Right atrium auricular region (tissue), 2 donors: Measurements from ENCODE around the gene JAKMIP1. TPM values are rescaled to one million over a fixed set of nuclear protein-coding genes. Genes with fewer than 3 reads are reported as not detected.

Experiments
- DNase-seq: peaks from one replicate; pipeline ENCODE4 v3.0.0-alpha.2; 2019; ENCODE audit warnings: low spot score
- H3K27ac ChIP-seq, 2 donors: fragments of 200-600 bp; sonication (generic); 1 replicate in 1 of 2; 2 replicates in 1 of 2; pipeline ENCODE4 v1.5.1; 2016 to 2019
- H3K27me3 ChIP-seq, 2 donors: fragments of 200-600 bp; sonication (generic); one replicate each; pipeline versions ENCODE4 v1.5.1 to v1.6.0; 2017 to 2019
- H3K36me3 ChIP-seq: fragments of 200-600 bp; sonication (generic); one replicate; pipeline ENCODE4 v1.5.1; 2016
- H3K4me1 ChIP-seq, 2 donors: fragments of 200-600 bp; sonication (generic); one replicate each; pipeline versions ENCODE4 v1.5.1 to v1.6.0; 2017 to 2019
- H3K4me3 ChIP-seq, 2 donors: fragments of 200-600 bp; sonication (generic); 1 replicate in 1 of 2; 2 replicates in 1 of 2; pipeline ENCODE4 v1.5.1; 2017 to 2019; ENCODE audit warnings: mild to moderate bottlenecking in 1 of 2, moderate library complexity in 1 of 2
- H3K9me3 ChIP-seq, 2 donors: fragments of 200-600 bp; sonication (generic); one replicate each; pipeline ENCODE4 v1.5.1; 2019
- CTCF ChIP-seq, 2 donors: fragments of 200-600 bp; sonication (generic); IDR thresholded peaks; one replicate each; pipeline ENCODE4 v1.5.1; 2019; ENCODE audit warnings: antibody characterized with exemption in 2 of 2
- total RNA-seq, 2 donors: library from RNA; depleted of rRNA; stranded (reverse); fragments of >200 nt; gene quantifications; one replicate each; pipeline ENCODE4 v1.1.0, GENCODE V29; 2016

The JAKMIP1 gene
- total RNA-seq, 2 donors from 2014 or later: 0.30 to 0.59 TPM

- no peak overlapping the region for H3K27ac ChIP-seq
- no peaks in the 10 kb centered on the region for H3K9me3 ChIP-seq
- no peak for DNase-seq
- no peak for TF ChIP-seq CTCF (IDR thresholded peaks at IDR 0.05)
- no peaks in the 10 kb centered on the region for H3K36me3 ChIP-seq
- H3K4me3 ChIP-seq: no peak overlapping the region
- H3K4me1 ChIP-seq: no peaks in the 10 kb centered on the region
- H3K27me3 ChIP-seq: no peaks in the 10 kb centered on the region
Observed at GRCh38 chr4:6152869-6153705, 47.3 kb downstream of the JAKMIP1 start.

- Histone ChIP-seq H3K4me3 (no peak overlapping the region), H3K9me3 (peaks cover 0 to 1% of the 10 kb centered on the region in 2 donors), H3K27me3 (no peaks in the 10 kb centered on the region), H3K4me1 (no peaks in the 10 kb centered on the region), H3K27ac (no peak overlapping the region), H3K36me3 (no peaks in the 10 kb centered on the region)
- DNase-seq: no peak
- TF ChIP-seq CTCF (IDR thresholded peaks at IDR 0.05): no peak
Observed at GRCh38 chr4:6150046-6150735, 50.2 kb downstream of the JAKMIP1 start.

GRCh38 chr4:6148506-6149205, 51.7 kb downstream of the JAKMIP1 start:
- no peak for DNase-seq
- no peaks in the 10 kb centered on the region for H3K27me3 ChIP-seq
- H3K27ac ChIP-seq: no peak overlapping the region
- H3K9me3 ChIP-seq: peaks cover 0 to 14% of the 10 kb centered on the region in 2 donors
- TF ChIP-seq CTCF (IDR thresholded peaks at IDR 0.05): no peak
- no peaks in the 10 kb centered on the region for H3K4me1 ChIP-seq
- H3K4me3 ChIP-seq: no peak overlapping the region
- H3K36me3 ChIP-seq: no peaks in the 10 kb centered on the region

GRCh38 chr4:6147441-6147840, 52.9 kb downstream of the JAKMIP1 start:
- Histone ChIP-seq H3K4me3 (no peak overlapping the region), H3K4me1 (no peaks in the 10 kb centered on the region), H3K9me3 (peaks cover 0 to 14% of the 10 kb centered on the region in 2 donors), H3K27ac (no peak overlapping the region), H3K36me3 (no peaks in the 10 kb centered on the region), H3K27me3 (no peaks in the 10 kb centered on the region)
- TF ChIP-seq CTCF (IDR thresholded peaks at IDR 0.05): no peak
- DNase-seq: no peak

- Histone ChIP-seq H3K27me3 (no peaks in the 10 kb centered on the region), H3K4me3 (no peak overlapping the region), H3K27ac (no peak overlapping the region), H3K9me3 (peaks cover 0 to 14% of the 10 kb centered on the region in 2 donors), H3K36me3 (no peaks in the 10 kb centered on the region), H3K4me1 (no peaks in the 10 kb centered on the region)
- no peak for TF ChIP-seq CTCF (IDR thresholded peaks at IDR 0.05)
- no peak for DNase-seq
Observed at GRCh38 chr4:6143603-6144181, 56.7 kb downstream of the JAKMIP1 start.
